AG10803 (cell line): ENCODE results near the gene SLC25A44.

Source experiments
- DNase-seq: peaks from one replicate; pipeline ENCODE4 v3.0.0; 2010; ENCODE audit warnings: low read depth
- H3K4me3 ChIP-seq: 2 replicates; pipeline ENCODE4 v1.5.1; 2011; ENCODE audit warnings: mild to moderate bottlenecking, low read length, control low read depth
- CTCF ChIP-seq: conservative IDR thresholded peaks from 2 replicates; pipeline ENCODE4 v1.5.1; 2011; ENCODE audit warnings: mild to moderate bottlenecking, low read length, control low read depth, inconsistent platforms

The SLC25A44 gene

DNA sequence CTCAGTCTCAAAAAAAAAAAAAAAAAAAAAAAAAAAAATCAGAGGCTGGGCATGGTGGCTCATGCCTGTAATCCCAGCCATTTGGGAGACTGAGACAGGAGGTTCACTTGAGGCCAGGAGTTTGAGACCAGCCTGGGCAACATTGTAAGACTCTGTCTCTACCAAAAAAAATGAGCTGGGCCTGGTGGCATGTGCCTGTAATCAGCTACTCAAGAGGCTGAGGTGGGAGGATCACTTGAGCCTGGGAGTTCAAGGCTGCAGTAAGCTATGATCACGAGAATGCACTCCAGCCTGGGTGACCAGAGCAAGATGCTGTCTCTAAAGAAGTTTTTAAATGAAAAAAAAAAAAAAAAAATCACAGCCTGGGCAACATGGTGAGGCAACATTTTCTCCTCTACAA is 30.2 kb upstream of the SLC25A44 start:
- no peak overlapping the region for H3K4me3 ChIP-seq
- DNase-seq = no peak
- no peak for TF ChIP-seq CTCF

DNA sequence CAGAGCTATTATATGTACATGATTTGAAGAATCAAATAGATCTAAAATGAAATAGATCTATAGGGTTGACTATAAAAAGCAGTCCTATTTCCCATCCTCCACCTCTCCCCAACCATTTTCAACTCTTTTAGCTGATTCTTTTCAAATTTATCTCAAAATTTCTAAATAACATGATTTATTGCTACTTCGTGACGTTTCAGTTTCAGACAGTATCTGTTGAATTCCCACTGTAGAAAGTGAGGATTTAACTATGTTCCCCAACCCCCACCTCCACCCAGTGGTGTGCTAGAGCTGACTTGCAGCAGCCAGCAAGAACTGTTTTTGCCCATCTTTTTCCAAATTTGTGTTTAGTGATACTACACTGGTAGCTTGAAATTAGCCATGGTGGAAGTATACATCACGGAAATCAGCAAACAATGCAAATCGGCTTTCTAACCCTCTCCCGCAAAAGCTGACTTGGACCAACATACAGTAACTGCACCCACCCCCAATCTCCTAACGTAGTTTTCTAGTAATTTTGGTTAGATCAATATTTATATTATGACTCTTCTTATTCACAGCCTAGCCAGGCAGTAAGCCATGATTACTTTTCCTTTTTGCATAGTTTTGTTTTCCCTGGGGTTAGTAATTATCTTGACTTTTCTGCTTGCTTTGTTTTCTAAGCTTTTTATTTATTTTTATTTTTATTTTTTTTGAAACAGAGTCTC is 29.6 kb upstream of the SLC25A44 start:
- no peak for DNase-seq
- TF ChIP-seq CTCF = no peak
- no peak overlapping the region for H3K4me3 ChIP-seq

- no peak for TF ChIP-seq CTCF
- no peak for DNase-seq
These were observed 28.8 kb upstream of the SLC25A44 start for GRCh38 chr1:156165083-156165482.

DNA sequence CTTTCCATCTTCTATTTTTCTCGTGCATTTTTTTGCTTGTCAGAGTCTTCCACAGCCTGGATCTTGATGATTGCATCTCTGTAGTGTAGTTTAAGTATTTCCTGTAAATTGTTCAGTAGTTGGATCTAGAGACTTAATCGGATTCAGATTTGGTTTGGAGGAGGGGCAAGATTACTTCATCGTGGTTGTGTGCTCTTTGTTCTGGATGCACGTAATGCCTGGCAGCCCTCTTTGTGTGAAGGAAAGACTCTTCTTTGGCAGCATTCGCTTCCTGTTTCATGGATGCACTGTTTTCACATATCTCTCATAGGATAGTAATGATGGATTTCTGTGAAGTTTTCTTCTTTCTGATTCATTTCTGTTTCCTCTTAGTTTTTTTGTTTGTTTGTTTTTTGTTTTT is 26.4 kb upstream of the SLC25A44 start:
- TF ChIP-seq CTCF = no peak
- DNase-seq = peak; percentile 68

More at GRCh38 chr1:156165083-156165482, 28.8 kb upstream of the SLC25A44 start:
- no peak overlapping the region for H3K4me3 ChIP-seq

GRCh38 chr1:156172696-156173470 is 21.0 kb upstream of the SLC25A44 start:
- H3K4me3 ChIP-seq = no peak overlapping the region
- no peak for TF ChIP-seq CTCF
- DNase-seq = no peak

More for the DNA sequence above, 26.4 kb upstream of the SLC25A44 start:
- H3K4me3 ChIP-seq = no peak overlapping the region

DNA sequence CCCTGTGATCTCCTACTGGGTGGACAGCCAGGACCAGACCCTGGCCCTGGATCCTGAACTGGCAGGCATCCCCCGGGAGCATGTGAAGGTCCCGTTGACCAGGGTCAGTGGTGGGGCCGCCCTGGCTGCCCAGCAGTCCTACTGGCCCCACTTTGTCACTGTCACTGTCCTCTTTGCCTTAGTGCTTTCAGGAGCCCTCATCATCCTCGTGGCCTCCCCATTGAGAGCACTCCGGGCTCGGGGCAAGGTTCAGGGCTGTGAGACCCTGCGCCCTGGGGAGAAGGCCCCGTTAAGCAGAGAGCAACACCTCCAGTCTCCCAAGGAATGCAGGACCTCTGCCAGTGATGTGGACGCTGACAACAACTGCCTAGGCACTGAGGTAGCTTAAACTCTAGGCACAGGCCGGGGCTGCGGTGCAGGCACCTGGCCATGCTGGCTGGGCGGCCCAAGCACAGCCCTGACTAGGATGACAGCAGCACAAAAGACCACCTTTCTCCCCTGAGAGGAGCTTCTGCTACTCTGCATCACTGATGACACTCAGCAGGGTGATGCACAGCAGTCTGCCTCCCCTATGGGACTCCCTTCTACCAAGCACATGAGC is 17.2 kb upstream of the SLC25A44 start:
- no peak for TF ChIP-seq CTCF
- H3K4me3 ChIP-seq = no peak overlapping the region
- no peak for DNase-seq
